Smooth muscle cell (in vitro differentiated cells): ENCODE results near the gene QSOX2. TPM values are rescaled to one million over a fixed set of nuclear protein-coding genes. Genes with fewer than 3 reads are reported as not detected.
"Not testable (repeated sequence)": the region's sequence is repeated elsewhere in the genome, so short reads cannot be mapped to it uniquely, and the experiment has no call there.

ENCODE experiments used
- DNase-seq: peaks from one replicate; lab custom pipeline; 2025; ENCODE audit not compliant: unreplicated experiment; lab: John Stamatoyannopoulos, UW
- H2AFZ ChIP-seq: fragments of 200-600 bp; sonication (generic); 2 replicates; pipeline ENCODE4 v1.6.0; 2016; ENCODE audit warnings: antibody characterized with exemption, low read depth, mild to moderate bottlenecking
- H3F3A ChIP-seq: fragments of 200-600 bp; sonication (generic); 2 replicates; pipeline ENCODE4 v1.6.0; 2017; ENCODE audit warnings: antibody characterized with exemption, low read depth
- H3K27ac ChIP-seq: fragments of 200-600 bp; sonication (generic); 2 replicates; pipeline ENCODE4 v1.5.1; 2016; ENCODE audit warnings: low read depth, mild to moderate bottlenecking
- H3K27me3 ChIP-seq: fragments of 200-600 bp; sonication (generic); 2 replicates; pipeline ENCODE4 v1.6.1; 2016; ENCODE audit warnings: low read depth, mild to moderate bottlenecking
- H3K36me3 ChIP-seq: fragments of 200-600 bp; sonication (generic); 2 replicates; pipeline ENCODE4 v1.5.1; 2016; ENCODE audit warnings: low read depth
- H3K4me1 ChIP-seq: fragments of 200-600 bp; sonication (generic); 2 replicates; pipeline ENCODE4 v1.5.1; 2016; ENCODE audit warnings: low read depth
- H3K4me2 ChIP-seq: fragments of 200-600 bp; sonication (generic); 2 replicates; pipeline ENCODE4 v1.6.0; 2016; ENCODE audit warnings: mild to moderate bottlenecking
- H3K4me3 ChIP-seq: fragments of 200-600 bp; sonication (generic); 2 replicates; pipeline ENCODE4 v1.5.1; 2016; ENCODE audit warnings: mild to moderate bottlenecking
- H3K79me2 ChIP-seq: fragments of 200-600 bp; sonication (generic); 2 replicates; pipeline ENCODE4 v1.6.0; 2016; ENCODE audit warnings: low read depth, mild to moderate bottlenecking
- H3K9ac ChIP-seq: fragments of 200-600 bp; sonication (generic); 2 replicates; pipeline ENCODE4 v1.6.0; 2016; ENCODE audit warnings: low read depth
- H3K9me3 ChIP-seq: fragments of 200-600 bp; sonication (generic); replicated peaks from 2 replicates; pipeline ENCODE4 v1.5.1; 2016; ENCODE audit warnings: low read depth
- H4K20me1 ChIP-seq: fragments of 200-600 bp; sonication (generic); 2 replicates; pipeline ENCODE4 v1.6.0; 2016; ENCODE audit warnings: low read depth
- WGBS: methylation state at CpG from one replicate; pipeline ENCODE4 v1.1.7; 2016; ENCODE audit warnings: low lambda C conversion rate; 5-methylcytosine and 5-hydroxymethylcytosine counted together
- polyA plus RNA-seq: library from polyadenylated mRNA; unstranded; fragments of >200 nt; fragmentation: Nextera tagmentation; extraction: Ambion mirVana; gene quantifications from 2 replicates; pipeline ENCODE4 v1.2.1, GENCODE V29; 2016
- total RNA-seq: library from RNA; depleted of rRNA; stranded (reverse); fragments of >200 nt; gene quantifications from 2 replicates; pipeline ENCODE4 v1.2.3, GENCODE V29; 2014
- TF ChIP-seq, protein P1 (sequence below): fragments of 200-600 bp; sonication (generic); IDR thresholded peaks from 2 replicates; pipeline ENCODE4 v1.5.1; 2017; ENCODE audit warnings: borderline replicate concordance, mild to moderate bottlenecking, antibody characterized with exemption; ENCODE audit not compliant: insufficient read depth, poor library complexity, severe bottlenecking

The QSOX2 gene
- total and polyA plus RNA-seq, 2 experiments from 2014 or later: 1.9 to 8.7 TPM

DNA sequence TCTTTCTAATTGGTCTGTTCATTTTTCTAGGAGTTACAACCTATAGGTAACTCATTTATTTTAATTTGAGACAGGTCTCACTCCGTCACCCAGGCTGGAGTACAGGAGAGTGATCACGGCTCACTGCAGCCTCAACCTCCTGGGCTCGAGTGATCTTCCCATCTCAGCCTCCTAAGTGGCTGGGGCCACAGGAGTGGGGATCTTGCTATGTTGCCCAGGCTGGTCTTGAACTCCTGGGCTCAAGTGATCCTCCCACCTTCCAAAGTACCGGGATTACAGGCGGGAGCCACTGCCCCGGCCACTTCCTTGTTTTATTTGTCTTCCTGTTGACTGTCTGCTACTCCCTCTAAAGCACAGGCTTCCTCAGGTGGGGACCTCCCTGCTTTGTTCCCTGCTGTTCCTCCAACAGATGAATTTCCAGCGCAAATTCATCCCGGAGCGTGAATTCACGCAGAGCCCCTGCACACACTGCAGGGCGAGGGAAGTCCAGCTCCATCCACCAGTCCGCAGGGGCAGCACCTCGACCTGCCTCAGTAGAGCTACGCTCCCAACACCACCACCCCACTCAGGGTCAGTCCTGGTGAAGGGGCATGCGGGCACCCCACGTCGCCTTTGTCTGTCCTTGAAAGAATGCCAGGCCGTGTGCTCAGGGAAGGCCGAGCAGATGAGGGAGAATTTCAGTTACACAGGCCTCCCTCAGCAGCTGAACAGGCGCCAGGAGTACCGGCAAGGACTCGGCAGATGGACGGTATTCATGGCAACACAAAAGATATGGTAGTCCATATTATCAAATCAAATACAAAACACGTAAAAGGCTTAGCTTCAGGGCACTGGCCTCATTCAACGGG, 6.3 kb downstream of the QSOX2 start:
- TF ChIP-seq, protein P1, sequence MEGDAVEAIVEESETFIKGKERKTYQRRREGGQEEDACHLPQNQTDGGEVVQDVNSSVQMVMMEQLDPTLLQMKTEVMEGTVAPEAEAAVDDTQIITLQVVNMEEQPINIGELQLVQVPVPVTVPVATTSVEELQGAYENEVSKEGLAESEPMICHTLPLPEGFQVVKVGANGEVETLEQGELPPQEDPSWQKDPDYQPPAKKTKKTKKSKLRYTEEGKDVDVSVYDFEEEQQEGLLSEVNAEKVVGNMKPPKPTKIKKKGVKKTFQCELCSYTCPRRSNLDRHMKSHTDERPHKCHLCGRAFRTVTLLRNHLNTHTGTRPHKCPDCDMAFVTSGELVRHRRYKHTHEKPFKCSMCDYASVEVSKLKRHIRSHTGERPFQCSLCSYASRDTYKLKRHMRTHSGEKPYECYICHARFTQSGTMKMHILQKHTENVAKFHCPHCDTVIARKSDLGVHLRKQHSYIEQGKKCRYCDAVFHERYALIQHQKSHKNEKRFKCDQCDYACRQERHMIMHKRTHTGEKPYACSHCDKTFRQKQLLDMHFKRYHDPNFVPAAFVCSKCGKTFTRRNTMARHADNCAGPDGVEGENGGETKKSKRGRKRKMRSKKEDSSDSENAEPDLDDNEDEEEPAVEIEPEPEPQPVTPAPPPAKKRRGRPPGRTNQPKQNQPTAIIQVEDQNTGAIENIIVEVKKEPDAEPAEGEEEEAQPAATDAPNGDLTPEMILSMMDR: no peak
- 96% methylated on average over 25 of the region's 25 CpGs for WGBS
- Histone ChIP-seq H3K27ac (no peak overlapping the region), H3F3A (no peaks in the 10 kb centered on the region), H3K4me1 (peaks cover 8% of the 10 kb centered on the region), H3K9me3 (no peaks in the 10 kb centered on the region), H2AFZ (no peak overlapping the region), H3K9ac (no peak overlapping the region), H3K79me2 (peaks cover 9% of the 10 kb centered on the region), H3K4me2 (no peak overlapping the region), H3K27me3 (no peaks in the 10 kb centered on the region), H4K20me1 (peaks cover 92% of the 10 kb centered on the region), H3K4me3 (no peak overlapping the region), H3K36me3 (no peaks in the 10 kb centered on the region)
- no peak for DNase-seq

DNA sequence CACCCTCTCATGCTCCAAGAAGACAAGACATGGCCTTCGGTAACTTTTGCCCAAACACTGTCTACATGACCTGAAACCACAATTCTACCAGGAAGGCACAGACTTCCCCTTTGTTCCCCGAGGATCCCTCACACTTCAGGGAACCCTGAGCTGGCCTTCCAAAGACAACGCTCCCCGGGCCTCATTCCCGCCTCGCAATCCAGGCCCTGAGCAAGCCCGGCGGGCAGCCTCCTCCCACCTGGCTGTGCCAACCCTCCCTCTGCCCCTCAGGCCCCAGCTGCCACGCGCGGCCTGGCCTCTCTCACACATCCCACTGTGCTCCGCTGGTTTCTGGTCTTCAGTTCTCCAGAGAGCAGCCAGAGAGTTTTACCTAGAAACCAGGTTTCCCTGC, 7.3 kb downstream of the QSOX2 start:
- Histone ChIP-seq H3K79me2 (peaks cover 5% of the 10 kb centered on the region), H3K27ac (no peak overlapping the region), H3K4me2 (no peak overlapping the region), H3F3A (no peaks in the 10 kb centered on the region), H3K4me1 (no peaks in the 10 kb centered on the region), H3K9me3 (no peaks in the 10 kb centered on the region), H3K9ac (no peak overlapping the region), H3K27me3 (no peaks in the 10 kb centered on the region), H3K36me3 (no peaks in the 10 kb centered on the region), H3K4me3 (no peak overlapping the region), H2AFZ (no peak overlapping the region), H4K20me1 (peaks cover 90% of the 10 kb centered on the region)
- 88% methylated on average over 11 of the region's 12 CpGs for WGBS
- no peak for DNase-seq
- TF ChIP-seq, protein P1: no peak

DNA sequence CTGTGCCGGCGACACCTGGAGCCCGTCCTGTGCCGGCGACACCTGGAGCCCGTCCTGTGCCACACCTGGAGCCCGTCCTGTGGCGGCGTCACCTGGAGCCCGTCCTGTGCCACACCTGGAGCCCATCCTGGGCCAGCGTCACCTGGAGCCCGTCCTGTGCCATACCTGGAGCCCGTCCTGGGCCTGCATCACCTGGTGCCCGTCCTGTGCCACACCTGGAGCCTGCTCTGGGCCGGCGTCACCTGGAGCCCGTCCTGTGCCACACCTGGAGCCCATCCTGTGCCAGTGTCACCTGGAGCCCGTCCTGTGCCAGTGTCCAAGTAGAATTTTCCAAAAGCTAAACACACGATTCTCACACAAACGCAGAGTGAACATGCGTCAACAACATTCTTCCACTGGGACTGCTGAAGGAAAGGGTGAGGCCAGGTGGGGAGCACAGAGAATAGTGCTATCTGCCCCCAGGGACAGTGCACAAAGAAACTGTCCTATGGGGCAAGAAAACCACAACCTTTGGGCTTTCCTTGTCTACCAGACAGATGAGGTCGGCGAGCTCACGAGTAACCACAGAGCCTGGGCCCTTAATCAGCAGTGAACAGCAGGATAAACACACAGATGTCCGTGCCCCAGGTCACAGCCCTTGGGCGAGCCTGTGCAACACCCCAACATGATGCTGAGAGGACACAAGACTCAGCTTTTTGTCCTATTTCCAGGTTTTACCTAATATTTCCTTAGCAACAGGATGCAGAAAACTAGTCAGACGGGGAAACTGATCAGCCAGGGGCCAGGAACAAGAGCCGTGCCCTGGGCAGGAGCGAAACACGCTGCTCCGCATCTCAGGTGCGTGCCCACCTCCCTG, 7.9 kb downstream of the QSOX2 start:
- Histone ChIP-seq H3K27ac (no peak overlapping the region), H3K4me1 (no peaks in the 10 kb centered on the region), H3K27me3 (no peaks in the 10 kb centered on the region), H4K20me1 (peaks cover 89% of the 10 kb centered on the region), H3K4me2 (no peak overlapping the region), H3K36me3 (no peaks in the 10 kb centered on the region), H3K79me2 (peaks cover 3% of the 10 kb centered on the region), H3K9ac (no peak overlapping the region), H2AFZ (no peak overlapping the region), H3F3A (no peaks in the 10 kb centered on the region), H3K4me3 (no peak overlapping the region), H3K9me3 (no peaks in the 10 kb centered on the region)
- TF ChIP-seq, protein P1: no peak
- 95% methylated on average over 30 of the region's 32 CpGs for WGBS
- DNase-seq: no peak

DNA sequence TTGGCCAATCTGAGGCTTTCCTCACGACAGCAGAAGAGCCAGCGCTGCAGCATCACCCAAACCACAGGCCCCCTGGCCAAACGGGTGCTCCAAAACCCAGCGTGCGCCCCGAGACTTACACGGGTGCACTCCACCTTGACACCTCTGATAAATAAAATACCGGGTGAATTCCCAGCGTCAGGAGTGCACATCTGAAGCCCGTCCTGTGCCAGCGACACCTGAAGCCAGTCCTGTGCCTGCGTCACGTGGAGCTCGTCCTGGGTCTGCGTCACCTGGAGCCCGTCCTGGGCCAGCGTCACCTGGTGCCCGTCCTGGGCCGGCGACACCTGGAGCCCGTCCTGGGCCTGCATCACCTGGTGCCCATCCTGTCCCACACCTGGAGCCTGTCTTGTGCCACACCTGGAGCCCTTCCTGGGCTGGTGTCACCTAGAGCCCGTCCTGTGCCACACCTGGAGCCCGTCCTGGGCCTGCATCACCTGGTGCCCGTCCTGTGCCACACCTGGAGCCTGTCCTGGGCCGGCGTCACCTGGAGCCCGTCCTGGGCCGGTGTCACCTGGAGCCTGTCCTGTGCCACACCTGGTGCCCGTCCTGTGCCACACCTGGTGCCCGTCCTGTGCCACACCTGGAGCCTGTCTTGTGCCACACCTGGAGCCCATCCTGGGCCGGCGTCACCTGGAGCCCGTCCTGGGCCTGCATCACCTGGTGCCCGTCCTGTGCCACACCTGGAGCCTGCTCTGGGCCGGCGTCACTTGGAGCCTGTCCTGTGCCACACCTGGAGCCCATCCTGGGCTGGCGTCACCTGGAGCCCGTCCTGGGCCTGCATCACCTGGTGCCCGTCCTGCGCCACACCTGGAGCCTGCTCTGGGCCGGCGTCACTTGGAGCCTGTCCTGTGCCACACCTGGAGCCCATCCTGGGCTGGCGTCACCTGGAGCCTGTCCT, 8.9 kb downstream of the QSOX2 start:
- peaks cover 82% of the 10 kb centered on the region for H4K20me1 ChIP-seq
- WGBS: 97% methylated on average over 39 of the region's 43 CpGs

More for the DNA sequence above, 8.9 kb downstream of the QSOX2 start:
- H3K4me2 ChIP-seq, H2AFZ ChIP-seq, H3K9ac ChIP-seq, DNase-seq, H3F3A ChIP-seq, H3K4me3 ChIP-seq, H3K27me3 ChIP-seq, H3K9me3 ChIP-seq, H3K27ac ChIP-seq, H3K4me1 ChIP-seq, H3K79me2 ChIP-seq, H3K36me3 ChIP-seq: not testable (repeated sequence)
